ENCODE measurements around the gene MS4A1. TPM values are rescaled to one million over a fixed set of nuclear protein-coding genes. Genes with fewer than 3 reads are reported as not detected.
A peak's percentile ranks its signal among the peaks of the same experiment; 100 is the strongest.
"Not testable (repeated sequence)": the region's sequence is repeated elsewhere in the genome, so short reads cannot be mapped to it uniquely, and the experiment has no call there.

Gene MS4A1
- total and polyA plus RNA-seq, 2 donors: 27.5 to 98.4 TPM

- no peak for DNase-seq (ENCODE audit: low read depth in 6 of 9, low spot score in 9 of 9)
- Histone ChIP-seq H3K4me1 (ENCODE audit: control insufficient read depth in 2 of 2, insufficient read depth in 2 of 2, low read length in 2 of 2) (peaks cover 0 to 3% of the 10 kb centered on the region in 2 donors), H3K27ac (ENCODE audit: low read depth in 1 of 2, low read length in 1 of 2) (no peak overlapping the region), H3K27me3 (ENCODE audit: control insufficient read depth in 2 of 2, insufficient read depth in 1 of 2, low read length in 1 of 2) (no peaks in the 10 kb centered on the region), H3K36me3 (ENCODE audit: control insufficient read depth in 2 of 2, insufficient read depth in 2 of 2, low read length in 1 of 2) (no peaks in the 10 kb centered on the region), H3K9me3 (ENCODE audit: control insufficient read depth in 2 of 2, insufficient read depth in 1 of 2, low read length in 1 of 2) (no peaks in the 10 kb centered on the region), H3K4me3 (ENCODE audit: low read length in 2 of 2) (no peak overlapping the region)
These were observed 7.8 kb upstream of the MS4A1 start for GRCh38 chr11:60447846-60448245.

- not testable (repeated sequence) for H3K27ac ChIP-seq (ENCODE audit: low read depth in 1 of 2, low read length in 1 of 2); H3K36me3 ChIP-seq (ENCODE audit: control insufficient read depth in 2 of 2, insufficient read depth in 2 of 2, low read length in 1 of 2); H3K9me3 ChIP-seq (ENCODE audit: control insufficient read depth in 2 of 2, insufficient read depth in 1 of 2, low read length in 1 of 2); H3K4me3 ChIP-seq (ENCODE audit: low read length in 2 of 2); H3K27me3 ChIP-seq (ENCODE audit: control insufficient read depth in 2 of 2, insufficient read depth in 1 of 2, low read length in 1 of 2); DNase-seq (ENCODE audit: low read depth in 6 of 9, low spot score in 9 of 9); H3K4me1 ChIP-seq (ENCODE audit: control insufficient read depth in 2 of 2, insufficient read depth in 2 of 2, low read length in 2 of 2)
- WGBS: 97% methylated on average over 30 of the region's 32 CpGs
These were observed 4.5 kb upstream of the MS4A1 start for GRCh38 chr11:60451185-60451584.

- H3K9me3 ChIP-seq (ENCODE audit: control insufficient read depth in 2 of 2, insufficient read depth in 1 of 2, low read length in 1 of 2): no peaks in the 10 kb centered on the region
- no peak for DNase-seq (ENCODE audit: low read depth in 6 of 9, low spot score in 9 of 9)
- no peaks in the 10 kb centered on the region for H3K27me3 ChIP-seq (ENCODE audit: control insufficient read depth in 2 of 2, insufficient read depth in 1 of 2, low read length in 1 of 2)
- H3K4me3 ChIP-seq (ENCODE audit: low read length in 2 of 2): no peak overlapping the region
- no peaks in the 10 kb centered on the region for H3K4me1 ChIP-seq (ENCODE audit: control insufficient read depth in 2 of 2, insufficient read depth in 2 of 2, low read length in 2 of 2)
- H3K36me3 ChIP-seq (ENCODE audit: control insufficient read depth in 2 of 2, insufficient read depth in 2 of 2, low read length in 1 of 2): no peaks in the 10 kb centered on the region
- no peak overlapping the region for H3K27ac ChIP-seq (ENCODE audit: low read depth in 1 of 2, low read length in 1 of 2)
These were observed 1.4 kb upstream of the MS4A1 start for GRCh38 chr11:60454212-60454611.

- WGBS: 92% methylated on average over 3 of the region's 3 CpGs
- Histone ChIP-seq H3K27ac (ENCODE audit: low read depth in 1 of 2, low read length in 1 of 2) (no peak overlapping the region), H3K27me3 (ENCODE audit: control insufficient read depth in 2 of 2, insufficient read depth in 1 of 2, low read length in 1 of 2) (no peaks in the 10 kb centered on the region), H3K36me3 (ENCODE audit: control insufficient read depth in 2 of 2, insufficient read depth in 2 of 2, low read length in 1 of 2) (no peaks in the 10 kb centered on the region), H3K4me3 (ENCODE audit: low read length in 2 of 2) (no peak overlapping the region), H3K9me3 (ENCODE audit: control insufficient read depth in 2 of 2, insufficient read depth in 1 of 2, low read length in 1 of 2) (no peaks in the 10 kb centered on the region), H3K4me1 (ENCODE audit: control insufficient read depth in 2 of 2, insufficient read depth in 2 of 2, low read length in 2 of 2) (no peaks in the 10 kb centered on the region)
- DNase-seq (ENCODE audit: low read depth in 6 of 9, low spot score in 9 of 9): no peak
These were observed 1.9 kb downstream of the MS4A1 start for GRCh38 chr11:60457576-60457975.

- 100% methylated on average over 1 of the region's 1 CpG for WGBS
- Histone ChIP-seq H3K9me3 (ENCODE audit: control insufficient read depth in 2 of 2, insufficient read depth in 1 of 2, low read length in 1 of 2) (no peaks in the 10 kb centered on the region), H3K36me3 (ENCODE audit: control insufficient read depth in 2 of 2, insufficient read depth in 2 of 2, low read length in 1 of 2) (no peaks in the 10 kb centered on the region), H3K4me3 (ENCODE audit: low read length in 2 of 2) (no peak overlapping the region), H3K27ac (ENCODE audit: low read depth in 1 of 2, low read length in 1 of 2) (no peak overlapping the region), H3K4me1 (ENCODE audit: control insufficient read depth in 2 of 2, insufficient read depth in 2 of 2, low read length in 2 of 2) (no peaks in the 10 kb centered on the region), H3K27me3 (ENCODE audit: control insufficient read depth in 2 of 2, insufficient read depth in 1 of 2, low read length in 1 of 2) (no peaks in the 10 kb centered on the region)
- no peak for DNase-seq (ENCODE audit: low read depth in 6 of 9, low spot score in 9 of 9)
These were observed 3.7 kb downstream of the MS4A1 start for GRCh38 chr11:60459345-60459744.

- Histone ChIP-seq H3K4me3 (ENCODE audit: low read length in 2 of 2) (no peak overlapping the region), H3K4me1 (ENCODE audit: control insufficient read depth in 2 of 2, insufficient read depth in 2 of 2, low read length in 2 of 2) (no peaks in the 10 kb centered on the region), H3K9me3 (ENCODE audit: control insufficient read depth in 2 of 2, insufficient read depth in 1 of 2, low read length in 1 of 2) (no peaks in the 10 kb centered on the region), H3K27ac (ENCODE audit: low read depth in 1 of 2, low read length in 1 of 2) (no peak overlapping the region), H3K36me3 (ENCODE audit: control insufficient read depth in 2 of 2, insufficient read depth in 2 of 2, low read length in 1 of 2) (no peaks in the 10 kb centered on the region), H3K27me3 (ENCODE audit: control insufficient read depth in 2 of 2, insufficient read depth in 1 of 2, low read length in 1 of 2) (no peaks in the 10 kb centered on the region)
- DNase-seq (ENCODE audit: low read depth in 6 of 9, low spot score in 9 of 9): no peak
- WGBS: 92% methylated on average over 2 of the region's 2 CpGs
These were observed 13.2 kb downstream of the MS4A1 start for GRCh38 chr11:60468829-60469228.

GRCh38 chr11:60469723-60470122 is 14.1 kb downstream of the MS4A1 start:
- 77% methylated on average over 2 of the region's 2 CpGs for WGBS
- Histone ChIP-seq H3K27ac (ENCODE audit: low read depth in 1 of 2, low read length in 1 of 2) (no peak overlapping the region), H3K4me1 (ENCODE audit: control insufficient read depth in 2 of 2, insufficient read depth in 2 of 2, low read length in 2 of 2) (no peaks in the 10 kb centered on the region), H3K36me3 (ENCODE audit: control insufficient read depth in 2 of 2, insufficient read depth in 2 of 2, low read length in 1 of 2) (no peaks in the 10 kb centered on the region), H3K27me3 (ENCODE audit: control insufficient read depth in 2 of 2, insufficient read depth in 1 of 2, low read length in 1 of 2) (no peaks in the 10 kb centered on the region), H3K4me3 (ENCODE audit: low read length in 2 of 2) (no peak overlapping the region), H3K9me3 (ENCODE audit: control insufficient read depth in 2 of 2, insufficient read depth in 1 of 2, low read length in 1 of 2) (no peaks in the 10 kb centered on the region)
- DNase-seq (ENCODE audit: low read depth in 6 of 9, low spot score in 9 of 9): no peak

- DNase-seq (ENCODE audit: low read depth in 6 of 9, low spot score in 9 of 9): no peak
- Histone ChIP-seq H3K4me3 (ENCODE audit: low read length in 2 of 2) (no peak overlapping the region), H3K9me3 (ENCODE audit: control insufficient read depth in 2 of 2, insufficient read depth in 1 of 2, low read length in 1 of 2) (no peaks in the 10 kb centered on the region), H3K27me3 (ENCODE audit: control insufficient read depth in 2 of 2, insufficient read depth in 1 of 2, low read length in 1 of 2) (no peaks in the 10 kb centered on the region), H3K36me3 (ENCODE audit: control insufficient read depth in 2 of 2, insufficient read depth in 2 of 2, low read length in 1 of 2) (no peaks in the 10 kb centered on the region), H3K4me1 (ENCODE audit: control insufficient read depth in 2 of 2, insufficient read depth in 2 of 2, low read length in 2 of 2) (no peaks in the 10 kb centered on the region), H3K27ac (ENCODE audit: low read depth in 1 of 2, low read length in 1 of 2) (no peak overlapping the region)
- WGBS: 24% methylated on average over 6 of the region's 6 CpGs
These were observed 21.4 kb downstream of the MS4A1 start for GRCh38 chr11:60477035-60477445.

- no peak overlapping the region for H3K27ac ChIP-seq (ENCODE audit: low read depth in 1 of 2, low read length in 1 of 2)
- H3K4me1 ChIP-seq (ENCODE audit: control insufficient read depth in 2 of 2, insufficient read depth in 2 of 2, low read length in 2 of 2): no peaks in the 10 kb centered on the region
- no peaks in the 10 kb centered on the region for H3K36me3 ChIP-seq (ENCODE audit: control insufficient read depth in 2 of 2, insufficient read depth in 2 of 2, low read length in 1 of 2)
- WGBS: 37% methylated on average over 2 of the region's 2 CpGs
- no peak overlapping the region for H3K4me3 ChIP-seq (ENCODE audit: low read length in 2 of 2)
- DNase-seq (ENCODE audit: low read depth in 6 of 9, low spot score in 9 of 9): no peak
- no peaks in the 10 kb centered on the region for H3K27me3 ChIP-seq (ENCODE audit: control insufficient read depth in 2 of 2, insufficient read depth in 1 of 2, low read length in 1 of 2)
- no peaks in the 10 kb centered on the region for H3K9me3 ChIP-seq (ENCODE audit: control insufficient read depth in 2 of 2, insufficient read depth in 1 of 2, low read length in 1 of 2)
These were observed 26.7 kb downstream of the MS4A1 start for GRCh38 chr11:60482361-60482760.

- Histone ChIP-seq H3K27me3 (ENCODE audit: control insufficient read depth in 2 of 2, insufficient read depth in 1 of 2, low read length in 1 of 2) (no peaks in the 10 kb centered on the region), H3K27ac (ENCODE audit: low read depth in 1 of 2, low read length in 1 of 2) (no peak overlapping the region), H3K4me1 (ENCODE audit: control insufficient read depth in 2 of 2, insufficient read depth in 2 of 2, low read length in 2 of 2) (no peaks in the 10 kb centered on the region), H3K4me3 (ENCODE audit: low read length in 2 of 2) (no peak overlapping the region), H3K9me3 (ENCODE audit: control insufficient read depth in 2 of 2, insufficient read depth in 1 of 2, low read length in 1 of 2) (no peaks in the 10 kb centered on the region), H3K36me3 (ENCODE audit: control insufficient read depth in 2 of 2, insufficient read depth in 2 of 2, low read length in 1 of 2) (no peaks in the 10 kb centered on the region)
- WGBS: 90% methylated on average over 5 of the region's 5 CpGs
- peak in 2 of 9 donors; percentile 7 to 26 for DNase-seq (ENCODE audit: low read depth in 6 of 9, low spot score in 9 of 9)
These were observed 30.3 kb downstream of the MS4A1 start for GRCh38 chr11:60485987-60486386.
